ENCODE results near the gene OPTN. TPM values are rescaled to one million over a fixed set of nuclear protein-coding genes. Genes with fewer than 3 reads are reported as not detected.
"Not testable (repeated sequence)": the region's sequence is repeated elsewhere in the genome, so short reads cannot be mapped to it uniquely, and the experiment has no call there.

OPTN gene
- 31.9 TPM for polyA plus RNA-seq (2013, experiment 1 of 4)
- 31.3 TPM for polyA plus RNA-seq (2013, experiment 2 of 4)
- 22.5 TPM for polyA plus RNA-seq (2013, experiment 3 of 4)
- 27.3 TPM for polyA plus RNA-seq (2013, experiment 4 of 4)

DNA sequence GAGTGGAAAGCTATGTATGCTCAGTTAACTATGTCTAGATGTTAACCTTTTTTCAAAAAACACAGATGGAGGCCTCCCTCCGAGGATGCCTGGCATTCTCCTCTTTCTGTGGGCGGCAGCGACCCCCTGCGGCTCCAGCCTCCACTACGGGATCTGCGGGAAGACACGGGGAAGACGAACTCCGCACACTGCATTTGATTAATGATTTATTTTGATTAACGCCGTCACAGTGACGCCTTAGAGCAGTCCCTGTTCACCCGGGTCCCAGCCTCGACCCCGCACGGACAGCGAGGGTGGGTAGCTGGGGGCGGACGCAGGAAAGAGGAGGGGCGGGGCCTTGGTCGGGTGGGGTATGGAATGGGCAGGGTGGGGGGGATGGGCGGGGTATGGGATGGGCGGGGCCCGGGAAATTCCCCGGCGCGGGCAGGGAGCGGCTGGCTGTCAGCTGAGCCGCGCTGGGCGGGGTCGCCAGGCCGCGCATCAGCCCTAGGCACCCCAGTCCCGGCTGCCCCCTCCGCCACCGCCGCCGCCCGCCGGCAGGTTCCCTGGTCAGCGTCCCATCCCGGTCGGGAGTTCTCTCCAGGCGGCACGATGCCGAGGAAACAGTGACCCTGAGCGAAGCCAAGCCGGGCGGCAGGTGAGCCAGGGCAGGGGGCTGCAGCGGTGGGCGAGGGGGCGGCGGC is at the start of gene OPTN:
TSS of gene OPTN (plus strand) at position 498 of the 683 bp plus-strand sequence. CDS start 8,960 bp downstream, outside the sequence.
- H3K27me3 ChIP-seq (ENCODE audit: control insufficient read depth, insufficient read depth, low read length, poor library complexity, severe bottlenecking), result no peaks in the 10 kb centered on the region
- 0 to 1% methylated on average over 54 of the region's 54 CpGs for whole genome bisulfite sequencing, 2 experiments
- no peaks in the 10 kb centered on the region for H3K9me3 ChIP-seq (ENCODE audit: control insufficient read depth, low read length)
- H3K36me3 ChIP-seq (ENCODE audit: control insufficient read depth, insufficient read depth, low read length), result no peaks in the 10 kb centered on the region
- peak within 1 kb of the TSS; percentile 85 for H3K27ac ChIP-seq (ENCODE audit: insufficient read depth, low read depth, low read length, poor library complexity, severe bottlenecking)
- no peaks in the 10 kb centered on the region for H3K4me1 ChIP-seq (ENCODE audit: control insufficient read depth, insufficient read depth, low read length)
- peak within 1 kb of the TSS; percentile 74 for H3K4me3 ChIP-seq (ENCODE audit: insufficient read depth, low read depth, low read length)

DNA sequence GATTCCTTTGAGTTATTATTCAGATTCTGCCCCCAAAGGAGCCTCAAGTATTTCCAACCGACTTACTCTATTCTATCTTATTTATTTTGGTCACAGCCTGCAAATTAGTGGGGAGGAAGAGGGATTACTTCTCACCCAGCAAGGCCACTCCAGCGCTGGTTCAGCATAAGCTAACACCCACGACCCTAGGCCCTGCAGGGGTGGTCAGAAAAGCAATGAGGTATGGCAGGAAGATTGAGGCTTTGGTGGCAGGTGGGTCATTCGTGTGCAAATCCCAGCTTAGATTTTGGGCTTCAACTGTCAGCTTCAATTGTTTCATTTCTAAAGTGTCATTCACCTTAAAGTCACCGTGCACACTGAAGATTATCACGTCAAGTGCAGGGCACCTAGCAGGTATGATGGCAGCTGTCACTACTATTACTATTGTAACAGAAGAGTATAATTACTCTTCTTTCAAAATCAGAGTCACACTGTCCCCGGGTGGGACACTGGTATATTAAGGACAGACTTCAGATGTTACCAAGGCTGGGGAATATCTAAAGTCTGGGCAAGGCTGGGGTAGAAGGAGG is 48.8 kb upstream of the OPTN start:
- H3K36me3 ChIP-seq (ENCODE audit: control insufficient read depth, insufficient read depth, low read length), result no peaks in the 10 kb centered on the region
- WGBS, 2 experiments, result 42 to 55% methylated on average over 5 to 6 of the region's 7 CpGs
- H3K9me3 ChIP-seq (ENCODE audit: control insufficient read depth, low read length), result no peaks in the 10 kb centered on the region
- no peak overlapping the region for H3K4me3 ChIP-seq (ENCODE audit: insufficient read depth, low read depth, low read length)
- no peaks in the 10 kb centered on the region for H3K27me3 ChIP-seq (ENCODE audit: control insufficient read depth, insufficient read depth, low read length, poor library complexity, severe bottlenecking)
- H3K27ac ChIP-seq (ENCODE audit: insufficient read depth, low read depth, low read length, poor library complexity, severe bottlenecking), result no peak overlapping the region
- H3K4me1 ChIP-seq (ENCODE audit: control insufficient read depth, insufficient read depth, low read length), result peaks cover 17% of the 10 kb centered on the region

DNA sequence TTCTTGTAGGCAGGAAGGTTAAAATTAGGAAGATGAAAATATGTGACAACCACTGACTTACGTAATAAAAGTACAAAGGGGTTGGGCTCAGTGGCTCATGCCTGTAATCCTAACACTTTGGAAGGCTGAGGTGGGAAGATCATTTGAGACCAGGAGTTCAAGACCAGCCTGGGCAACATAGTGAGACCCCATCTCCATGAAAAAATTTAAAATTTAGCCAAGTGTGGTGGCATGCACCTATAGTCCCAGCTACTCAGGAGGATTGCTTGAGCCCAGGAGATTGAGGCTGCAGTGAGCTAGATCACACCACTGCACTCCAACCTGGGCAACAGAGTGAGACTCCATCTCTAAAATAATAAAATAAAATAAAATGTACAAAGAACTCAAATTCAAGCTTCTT is 46.8 kb upstream of the OPTN start:
- H3K9me3 ChIP-seq (ENCODE audit: control insufficient read depth, low read length); H3K27me3 ChIP-seq (ENCODE audit: control insufficient read depth, insufficient read depth, low read length, poor library complexity, severe bottlenecking); H3K36me3 ChIP-seq (ENCODE audit: control insufficient read depth, insufficient read depth, low read length); H3K27ac ChIP-seq (ENCODE audit: insufficient read depth, low read depth, low read length, poor library complexity, severe bottlenecking); H3K4me3 ChIP-seq (ENCODE audit: insufficient read depth, low read depth, low read length): not testable (repeated sequence)
- 95% methylated on average over 1 of the region's 1 CpG for WGBS, 2 experiments
- peaks cover 17% of the 10 kb centered on the region for H3K4me1 ChIP-seq (ENCODE audit: control insufficient read depth, insufficient read depth, low read length)

DNA sequence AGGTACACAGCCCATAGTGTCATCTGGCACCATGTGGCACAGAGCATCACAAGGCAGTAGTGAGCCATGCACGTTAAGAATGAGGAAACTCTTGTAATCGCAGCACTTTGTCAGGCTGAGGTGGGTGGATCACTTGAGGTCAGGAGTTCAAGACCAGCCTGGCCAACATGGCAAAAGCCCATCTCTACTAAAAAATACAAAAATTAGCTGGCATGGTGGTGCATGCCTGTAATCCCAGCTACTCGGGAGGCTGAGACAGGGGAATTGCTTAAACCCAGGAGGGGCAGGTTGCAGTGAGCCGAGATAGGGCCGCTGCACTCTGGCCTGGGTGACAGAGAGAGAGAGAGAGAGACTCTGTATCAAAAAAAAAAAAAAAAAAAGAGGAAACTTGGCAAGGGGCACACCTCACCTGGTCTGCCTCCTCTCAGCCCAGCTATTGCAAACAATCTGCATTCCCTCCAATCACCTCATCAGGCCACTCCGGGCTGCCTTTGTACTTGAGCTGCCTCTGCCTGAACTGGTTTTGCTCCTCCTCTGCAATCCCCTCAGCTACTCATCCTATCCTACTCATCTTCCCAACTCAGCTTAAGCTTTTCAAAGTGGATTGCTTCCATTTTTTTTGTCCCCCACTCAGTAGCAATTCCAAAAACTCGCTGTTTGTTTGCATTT is 46.0 kb upstream of the OPTN start:
- H3K27ac ChIP-seq (ENCODE audit: insufficient read depth, low read depth, low read length, poor library complexity, severe bottlenecking), result no peak overlapping the region
- no peaks in the 10 kb centered on the region for H3K27me3 ChIP-seq (ENCODE audit: control insufficient read depth, insufficient read depth, low read length, poor library complexity, severe bottlenecking)
- H3K36me3 ChIP-seq (ENCODE audit: control insufficient read depth, insufficient read depth, low read length), result no peaks in the 10 kb centered on the region
- H3K4me1 ChIP-seq (ENCODE audit: control insufficient read depth, insufficient read depth, low read length), result peaks cover 15% of the 10 kb centered on the region
- WGBS, 2 experiments, result 87 to 91% methylated on average over 7 of the region's 7 CpGs
- no peak overlapping the region for H3K4me3 ChIP-seq (ENCODE audit: insufficient read depth, low read depth, low read length)
- no peaks in the 10 kb centered on the region for H3K9me3 ChIP-seq (ENCODE audit: control insufficient read depth, low read length)

DNA sequence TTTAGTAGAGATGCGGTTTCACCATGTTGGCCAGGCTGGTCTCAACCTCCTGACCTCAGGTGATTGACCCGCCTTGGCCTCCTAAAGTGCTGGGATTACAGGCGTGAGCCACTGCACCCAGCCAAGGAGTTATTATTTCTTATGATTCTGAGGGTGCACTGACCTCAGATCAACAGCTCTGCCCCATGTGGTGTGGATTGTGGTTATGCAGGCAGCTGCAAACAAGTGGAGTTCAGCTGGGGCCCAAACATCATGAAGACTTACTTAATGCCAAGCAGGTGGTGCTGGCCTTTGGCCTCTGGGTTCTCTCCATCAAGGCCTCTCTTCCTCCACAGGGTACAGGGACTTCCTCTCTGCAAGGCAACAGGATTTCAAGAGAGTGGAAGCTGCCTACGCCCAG is 45.1 kb upstream of the OPTN start:
- Histone ChIP-seq H3K4me3 (ENCODE audit: insufficient read depth, low read depth, low read length) (no peak overlapping the region), H3K36me3 (ENCODE audit: control insufficient read depth, insufficient read depth, low read length) (no peaks in the 10 kb centered on the region), H3K9me3 (ENCODE audit: control insufficient read depth, low read length) (no peaks in the 10 kb centered on the region), H3K4me1 (ENCODE audit: control insufficient read depth, insufficient read depth, low read length) (peaks cover 6% of the 10 kb centered on the region), H3K27ac (ENCODE audit: insufficient read depth, low read depth, low read length, poor library complexity, severe bottlenecking) (no peak overlapping the region), H3K27me3 (ENCODE audit: control insufficient read depth, insufficient read depth, low read length, poor library complexity, severe bottlenecking) (no peaks in the 10 kb centered on the region)
- WGBS, 2 experiments, result 79 to 84% methylated on average over 4 of the region's 4 CpGs

DNA sequence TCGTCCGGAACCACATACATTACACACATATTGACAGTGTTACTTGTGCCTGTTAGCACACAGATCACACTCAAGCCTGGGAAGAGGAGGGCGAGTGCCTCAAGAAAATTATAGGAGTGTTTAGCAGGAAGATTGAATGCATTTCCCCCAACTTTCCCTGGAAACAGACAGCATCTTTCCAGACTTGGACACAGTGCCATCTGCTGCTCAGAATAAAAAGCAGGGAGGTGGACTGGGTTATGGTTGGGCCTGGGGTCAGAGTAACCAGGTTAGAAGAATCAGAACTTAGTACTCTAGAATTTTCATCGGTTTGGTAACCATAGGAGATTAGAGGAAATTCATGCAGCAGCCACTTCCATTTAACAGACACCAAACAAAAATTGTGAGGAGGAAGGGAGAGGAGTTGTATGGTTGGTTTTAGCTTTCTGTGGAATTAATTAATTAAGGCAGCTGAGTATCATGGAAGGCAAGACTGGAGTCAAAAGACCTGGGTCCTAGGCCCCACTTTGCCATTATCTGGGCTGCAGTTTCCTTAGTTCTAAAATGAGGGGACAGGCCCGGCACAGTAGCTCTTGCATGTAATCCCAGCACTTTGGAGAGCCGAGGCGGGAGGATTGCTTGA is 43.4 kb upstream of the OPTN start:
- no peaks in the 10 kb centered on the region for H3K27me3 ChIP-seq (ENCODE audit: control insufficient read depth, insufficient read depth, low read length, poor library complexity, severe bottlenecking)
- H3K36me3 ChIP-seq (ENCODE audit: control insufficient read depth, insufficient read depth, low read length), result no peaks in the 10 kb centered on the region
- 84 to 85% methylated on average over 4 to 7 of the region's 7 CpGs for WGBS, 2 experiments
- H3K9me3 ChIP-seq (ENCODE audit: control insufficient read depth, low read length), result no peaks in the 10 kb centered on the region
- no peak overlapping the region for H3K4me3 ChIP-seq (ENCODE audit: insufficient read depth, low read depth, low read length)
- H3K27ac ChIP-seq (ENCODE audit: insufficient read depth, low read depth, low read length, poor library complexity, severe bottlenecking), result no peak overlapping the region
- H3K4me1 ChIP-seq (ENCODE audit: control insufficient read depth, insufficient read depth, low read length), result no peaks in the 10 kb centered on the region

DNA sequence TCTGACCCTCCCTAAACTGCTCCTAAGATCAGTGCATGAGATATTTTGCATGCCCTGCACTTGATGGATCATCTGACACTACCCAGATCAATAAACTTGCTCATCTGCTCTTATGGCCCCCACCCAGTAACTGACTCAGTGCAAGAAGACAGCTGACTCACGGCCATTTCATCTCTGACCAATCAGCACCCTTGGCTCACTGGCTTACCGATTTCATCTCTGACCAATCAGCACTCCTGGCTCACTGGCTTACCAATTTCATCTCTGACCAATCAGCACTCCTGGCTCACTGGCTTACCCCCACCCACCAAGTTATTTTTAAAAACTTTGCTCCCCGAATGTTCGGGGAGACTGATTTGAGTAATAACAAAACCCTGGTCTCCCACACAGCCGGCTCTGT is 37.2 kb upstream of the OPTN start:
- H3K4me3 ChIP-seq (ENCODE audit: insufficient read depth, low read depth, low read length), result no peak overlapping the region
- no peaks in the 10 kb centered on the region for H3K4me1 ChIP-seq (ENCODE audit: control insufficient read depth, insufficient read depth, low read length)
- no peaks in the 10 kb centered on the region for H3K36me3 ChIP-seq (ENCODE audit: control insufficient read depth, insufficient read depth, low read length)
- H3K27me3 ChIP-seq (ENCODE audit: control insufficient read depth, insufficient read depth, low read length, poor library complexity, severe bottlenecking), result no peaks in the 10 kb centered on the region
- H3K27ac ChIP-seq (ENCODE audit: insufficient read depth, low read depth, low read length, poor library complexity, severe bottlenecking), result no peak overlapping the region
- 92 to 98% methylated on average over 5 of the region's 5 CpGs for WGBS, 2 experiments
- no peaks in the 10 kb centered on the region for H3K9me3 ChIP-seq (ENCODE audit: control insufficient read depth, low read length)

DNA sequence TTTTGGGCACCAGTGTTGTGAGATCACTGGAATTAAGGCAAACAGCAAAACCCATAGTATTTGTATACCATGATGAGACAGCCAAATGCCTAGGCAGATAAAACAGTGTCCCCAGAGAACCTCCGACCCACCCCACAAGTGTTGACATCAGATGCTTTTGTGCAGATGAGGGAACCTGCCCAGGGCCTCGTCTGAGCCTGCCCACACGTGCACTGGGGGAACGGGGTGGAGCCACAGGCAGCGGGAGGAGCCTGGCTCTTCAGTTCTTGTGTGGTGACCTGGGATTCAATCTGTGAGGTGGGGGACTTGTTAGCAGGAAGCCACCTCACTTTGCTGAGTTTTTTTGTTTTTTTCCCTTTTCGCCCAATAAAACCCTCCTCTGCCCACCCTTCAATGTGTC is 33.4 kb upstream of the OPTN start:
- WGBS, 2 experiments, result 85 to 86% methylated on average over 6 of the region's 6 CpGs
- Histone ChIP-seq H3K27ac (ENCODE audit: insufficient read depth, low read depth, low read length, poor library complexity, severe bottlenecking) (no peak overlapping the region), H3K4me1 (ENCODE audit: control insufficient read depth, insufficient read depth, low read length) (no peaks in the 10 kb centered on the region), H3K9me3 (ENCODE audit: control insufficient read depth, low read length) (peaks cover 2% of the 10 kb centered on the region), H3K36me3 (ENCODE audit: control insufficient read depth, insufficient read depth, low read length) (no peaks in the 10 kb centered on the region), H3K4me3 (ENCODE audit: insufficient read depth, low read depth, low read length) (no peak overlapping the region), H3K27me3 (ENCODE audit: control insufficient read depth, insufficient read depth, low read length, poor library complexity, severe bottlenecking) (no peaks in the 10 kb centered on the region)

DNA sequence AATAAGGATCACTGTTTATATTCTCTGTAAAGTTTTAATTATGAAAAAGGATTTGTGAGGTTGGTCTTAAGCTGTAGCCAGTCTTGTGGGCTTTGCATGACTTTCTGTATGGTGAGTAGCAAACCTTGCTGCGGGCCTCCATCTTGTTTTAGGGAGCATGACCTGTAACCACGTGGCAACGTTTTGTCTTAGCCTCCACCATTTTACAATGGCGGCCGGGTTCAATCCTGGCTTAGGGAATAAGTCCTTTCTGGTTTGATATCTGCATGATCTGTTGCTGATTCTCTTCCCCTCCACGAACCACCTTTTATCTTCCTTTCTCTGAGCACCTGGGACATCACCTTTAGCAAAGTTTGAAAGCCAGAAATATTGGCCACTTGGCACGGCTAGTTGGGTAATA is 32.5 kb upstream of the OPTN start:
- peaks cover 2% of the 10 kb centered on the region for H3K9me3 ChIP-seq (ENCODE audit: control insufficient read depth, low read length)
- H3K27me3 ChIP-seq (ENCODE audit: control insufficient read depth, insufficient read depth, low read length, poor library complexity, severe bottlenecking), result no peaks in the 10 kb centered on the region
- H3K4me1 ChIP-seq (ENCODE audit: control insufficient read depth, insufficient read depth, low read length), result no peaks in the 10 kb centered on the region
- no peak overlapping the region for H3K4me3 ChIP-seq (ENCODE audit: insufficient read depth, low read depth, low read length)
- H3K36me3 ChIP-seq (ENCODE audit: control insufficient read depth, insufficient read depth, low read length), result no peaks in the 10 kb centered on the region
- H3K27ac ChIP-seq (ENCODE audit: insufficient read depth, low read depth, low read length, poor library complexity, severe bottlenecking), result no peak overlapping the region
- 97 to 98% methylated on average over 7 of the region's 7 CpGs for WGBS, 2 experiments

DNA sequence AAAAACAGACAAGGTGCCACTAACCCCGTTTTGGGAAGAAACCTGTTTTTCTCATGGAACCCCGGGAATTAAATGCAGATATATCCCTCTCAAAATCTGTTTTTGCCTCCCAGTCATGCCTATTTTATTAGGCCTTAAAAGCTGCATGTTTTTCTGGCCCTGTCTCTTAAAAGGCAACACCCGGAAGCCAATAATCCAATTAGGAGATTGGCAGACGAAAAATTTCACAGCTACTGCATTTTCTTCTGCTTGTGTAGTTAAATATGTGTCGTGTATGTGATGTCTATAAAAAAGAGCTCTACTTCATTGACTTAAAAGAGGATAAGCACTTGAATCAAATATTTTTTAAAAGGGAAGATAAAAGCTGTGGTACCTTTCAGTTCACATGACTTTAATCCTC is 31.9 kb upstream of the OPTN start:
- Histone ChIP-seq H3K4me3 (ENCODE audit: insufficient read depth, low read depth, low read length) (no peak overlapping the region), H3K27ac (ENCODE audit: insufficient read depth, low read depth, low read length, poor library complexity, severe bottlenecking) (no peak overlapping the region)
- 66 to 67% methylated on average over 5 of the region's 5 CpGs for WGBS, 2 experiments

More for the DNA sequence above, 31.9 kb upstream of the OPTN start:
- Histone ChIP-seq H3K9me3 (ENCODE audit: control insufficient read depth, low read length) (peaks cover 2% of the 10 kb centered on the region), H3K36me3 (ENCODE audit: control insufficient read depth, insufficient read depth, low read length) (no peaks in the 10 kb centered on the region), H3K4me1 (ENCODE audit: control insufficient read depth, insufficient read depth, low read length) (no peaks in the 10 kb centered on the region), H3K27me3 (ENCODE audit: control insufficient read depth, insufficient read depth, low read length, poor library complexity, severe bottlenecking) (no peaks in the 10 kb centered on the region)

All from ectodermal cell (in vitro differentiated cells).